IMR-90 (cell line): ENCODE results near the gene CADM2.

Source experiments
- CTCF ChIP-seq: conservative IDR thresholded peaks from 2 replicates; pipeline ENCODE4 v1.5.1; 2012; ENCODE audit warnings: mild to moderate bottlenecking, low read depth, low read length, improper control_type of control experiment
- POLR2A ChIP-seq: IDR thresholded peaks from 2 replicates; pipeline ENCODE4 v1.6.1; 2012; ENCODE audit warnings: mild to moderate bottlenecking, low read depth, low read length
- RCOR1 ChIP-seq: IDR thresholded peaks from 2 replicates; pipeline ENCODE4 v1.6.1; 2012; ENCODE audit warnings: mild to moderate bottlenecking, low read length, improper control_type of control experiment; ENCODE audit not compliant: insufficient replicate concordance

- TF ChIP-seq CTCF = no peak
- no peak for TF ChIP-seq RCOR1
- TF ChIP-seq POLR2A = no peak
These were observed 92.0 kb downstream of the CADM2 start for GRCh38 chr3:85050821-85051220.
